ENCODE data around the gene MED22.

MED22 gene

GRCh38 chr9:133347985-133348717 lies at the start of gene MED22, which contains the start of gene RPL7A:
MED22 (minus strand) TSS chr9:133348131; CDS start chr9:133346662, 1,469 bp downstream.
RPL7A (plus strand) TSS chr9:133348218; CDS start chr9:133348244, 26 bp downstream.
- TF ChIP-seq TAF1 (IDR thresholded peaks at IDR 0.05; ENCODE audit: low read depth): peak; percentile 100
- TF ChIP-seq EGR1 (IDR thresholded peaks at IDR 0.05): no peak
- 0 out of 2 replicates have a peak, but pooled peaks have one; percentile 22 for TF ChIP-seq TEAD4 (IDR thresholded peaks at IDR 0.05)
- TF ChIP-seq EP300 (IDR thresholded peaks at IDR 0.05; ENCODE audit: borderline replicate concordance): peak; percentile 33; the same call in 1 of the 2 replicates
- peak; percentile 93 for TF ChIP-seq YY1 (IDR thresholded peaks at IDR 0.05; ENCODE audit: low read depth)
- no peak for TF ChIP-seq CEBPB (IDR thresholded peaks at IDR 0.05)
- peak; percentile 28; the same call in 1 of the 2 replicates for TF ChIP-seq REST (IDR thresholded peaks at IDR 0.05; ENCODE audit: low read depth)
- no peak for TF ChIP-seq CREB1 (IDR thresholded peaks at IDR 0.05; ENCODE audit: low read depth)
- no peak for TF ChIP-seq RAD21 (IDR thresholded peaks at IDR 0.05; ENCODE audit: low read depth)
- no peak for TF ChIP-seq ZBTB7A (IDR thresholded peaks at IDR 0.05; ENCODE audit: low read depth)
- TF ChIP-seq USF1 (IDR thresholded peaks at IDR 0.05): no peak
- TF ChIP-seq NFIC (IDR thresholded peaks at IDR 0.05): peak; percentile 8; the same call in 1 of the 2 replicates
- TF ChIP-seq MAX (IDR thresholded peaks at IDR 0.05): peak; percentile 92
- no peak for TF ChIP-seq FOXM1 (IDR thresholded peaks at IDR 0.05; ENCODE audit: borderline replicate concordance, low read depth)
- peak; percentile 72 for TF ChIP-seq TCF12 (IDR thresholded peaks at IDR 0.05; ENCODE audit: low read depth)

- TF ChIP-seq USF1 (IDR thresholded peaks at IDR 0.05) (no peak), TCF12 (IDR thresholded peaks at IDR 0.05; ENCODE audit: low read depth) (no peak), FOXM1 (IDR thresholded peaks at IDR 0.05; ENCODE audit: borderline replicate concordance, low read depth) (no peak), MAX (IDR thresholded peaks at IDR 0.05) (no peak), TEAD4 (IDR thresholded peaks at IDR 0.05) (no peak), YY1 (IDR thresholded peaks at IDR 0.05; ENCODE audit: low read depth) (no peak), CREB1 (IDR thresholded peaks at IDR 0.05; ENCODE audit: low read depth) (no peak), CEBPB (IDR thresholded peaks at IDR 0.05) (no peak), RAD21 (IDR thresholded peaks at IDR 0.05; ENCODE audit: low read depth) (no peak), NFIC (IDR thresholded peaks at IDR 0.05) (no peak), ZBTB7A (IDR thresholded peaks at IDR 0.05; ENCODE audit: low read depth) (no peak), TAF1 (IDR thresholded peaks at IDR 0.05; ENCODE audit: low read depth) (no peak), EGR1 (IDR thresholded peaks at IDR 0.05) (no peak), EP300 (IDR thresholded peaks at IDR 0.05; ENCODE audit: borderline replicate concordance) (no peak), REST (IDR thresholded peaks at IDR 0.05; ENCODE audit: low read depth) (no peak)
Measured at GRCh38 chr9:133397370-133397769, 49.4 kb upstream of the MED22 start.

GRCh38 chr9:133396952-133397351 lies 49.0 kb upstream of the MED22 start:
- TF ChIP-seq FOXM1 (IDR thresholded peaks at IDR 0.05; ENCODE audit: borderline replicate concordance, low read depth) (no peak), RAD21 (IDR thresholded peaks at IDR 0.05; ENCODE audit: low read depth) (peak; percentile 46; the same call in 1 of the 2 replicates), NFIC (IDR thresholded peaks at IDR 0.05) (no peak)

- TF ChIP-seq ZBTB7A (IDR thresholded peaks at IDR 0.05; ENCODE audit: low read depth) (no peak), REST (IDR thresholded peaks at IDR 0.05; ENCODE audit: low read depth) (no peak), NFIC (IDR thresholded peaks at IDR 0.05) (no peak), CEBPB (IDR thresholded peaks at IDR 0.05) (no peak), EP300 (IDR thresholded peaks at IDR 0.05; ENCODE audit: borderline replicate concordance) (no peak), EGR1 (IDR thresholded peaks at IDR 0.05) (no peak), FOXM1 (IDR thresholded peaks at IDR 0.05; ENCODE audit: borderline replicate concordance, low read depth) (no peak), TAF1 (IDR thresholded peaks at IDR 0.05; ENCODE audit: low read depth) (no peak)
Measured at GRCh38 chr9:133394687-133395271, 46.8 kb upstream of the MED22 start.
